ENCODE data around the gene TCEAL4. TPM values are rescaled to one million over a fixed set of nuclear protein-coding genes. Genes with fewer than 3 reads are reported as not detected.

The TCEAL4 gene
- total RNA-seq, 1 experiment from 2014 or later, result 35.2 TPM

Other genes with a start within 250 kb of the TCEAL4 start
- gene TCEAL9, start 229.0 kb upstream of the TCEAL4 start, total RNA-seq (2014; rRNA removed; shearing (Covaris generic)), result 93.6 and 119 TPM in 2 replicates
- 115 and 171 TPM in 2 replicates for gene BEX3, start 209.0 kb upstream of the TCEAL4 start, total RNA-seq (2014; rRNA removed; shearing (Covaris generic))
- gene RAB40A, start 66.0 kb upstream of the TCEAL4 start, total RNA-seq (2014; rRNA removed; shearing (Covaris generic)), result 0.11 TPM in 1 of 2 replicates, not detected in the other
- gene TCEAL3, start 22.4 kb downstream of the TCEAL4 start, total RNA-seq (2014; rRNA removed; shearing (Covaris generic)), result 4.7 and 16.4 TPM in 2 replicates
- 14.7 and 19.0 TPM in 2 replicates for gene TCEAL1, start 43.5 kb downstream of the TCEAL4 start, total RNA-seq (2014; rRNA removed; shearing (Covaris generic))
- gene MORF4L2, start 101.2 kb downstream of the TCEAL4 start, total RNA-seq (2014; rRNA removed; shearing (Covaris generic)), result 834 and 916 TPM in 2 replicates
- not detected in 2 replicates for gene TMEM31, start 125.4 kb downstream of the TCEAL4 start, total RNA-seq (2014; rRNA removed; shearing (Covaris generic))
- 2.7 TPM in 1 of 2 replicates, not detected in the other for gene PLP1, start 191.3 kb downstream of the TCEAL4 start, total RNA-seq (2014; rRNA removed; shearing (Covaris generic))
- gene RAB9B, start 246.7 kb downstream of the TCEAL4 start, total RNA-seq (2014; rRNA removed; shearing (Covaris generic)), result 0.92 and 0.97 TPM in 2 replicates